HG02798 (cell line): ENCODE measurements around the gene DBX1.
"Not testable (repeated sequence)": the region's sequence is repeated elsewhere in the genome, so short reads cannot be mapped to it uniquely, and the experiment has no call there.

Source experiments
- ATAC-seq: cut with Tn5 transposase; IDR thresholded peaks from one replicate; pipeline ENCODE4 v1.9.1; 2021; ENCODE audit warnings: mild to moderate bottlenecking; ENCODE audit not compliant: unreplicated experiment, poor library complexity

The DBX1 gene, protein sequence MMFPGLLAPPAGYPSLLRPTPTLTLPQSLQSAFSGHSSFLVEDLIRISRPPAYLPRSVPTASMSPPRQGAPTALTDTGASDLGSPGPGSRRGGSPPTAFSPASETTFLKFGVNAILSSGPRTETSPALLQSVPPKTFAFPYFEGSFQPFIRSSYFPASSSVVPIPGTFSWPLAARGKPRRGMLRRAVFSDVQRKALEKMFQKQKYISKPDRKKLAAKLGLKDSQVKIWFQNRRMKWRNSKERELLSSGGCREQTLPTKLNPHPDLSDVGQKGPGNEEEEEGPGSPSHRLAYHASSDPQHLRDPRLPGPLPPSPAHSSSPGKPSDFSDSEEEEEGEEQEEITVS

DNA sequence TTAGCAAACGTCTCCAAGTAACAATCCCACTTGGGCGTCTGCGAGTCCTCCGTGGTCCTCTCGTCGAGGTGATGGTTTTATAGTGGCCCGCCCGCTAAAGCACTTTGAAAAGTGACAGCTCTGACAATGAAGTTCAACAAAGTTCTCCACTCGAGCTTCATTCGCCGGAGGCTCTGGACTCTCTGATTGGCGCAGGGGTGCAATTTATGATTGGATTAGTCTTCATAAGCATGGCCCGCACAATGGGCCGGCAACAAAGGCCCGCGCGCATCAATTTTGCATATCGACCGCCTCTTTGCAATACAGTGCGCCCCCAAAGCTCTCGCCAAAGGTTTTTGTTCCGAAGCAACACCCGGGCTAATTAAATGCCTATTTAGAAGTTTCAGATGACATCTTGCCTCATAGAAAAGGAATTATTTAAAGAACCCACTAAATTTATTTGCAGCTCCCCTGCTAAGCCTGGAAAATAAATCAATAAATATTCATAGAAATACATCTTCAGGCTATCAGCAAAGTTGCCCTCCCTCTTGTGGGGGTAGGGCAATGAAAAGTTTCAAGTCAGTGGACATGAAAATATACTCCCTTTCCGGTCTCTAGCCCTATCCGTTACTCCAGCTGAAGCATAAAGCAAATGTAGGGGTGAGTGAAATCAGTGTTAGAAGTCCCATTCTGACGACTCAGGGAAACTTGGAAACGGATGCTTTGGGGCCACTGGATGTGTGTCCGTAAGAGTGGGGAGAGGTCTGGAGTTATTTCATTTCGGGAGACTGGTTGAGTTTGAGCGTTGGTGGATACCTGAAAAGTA is at the start of gene DBX1:
Gene DBX1 (minus strand): TSS at position 51 of the 805 bp plus-strand sequence. CDS start 151 bp downstream, outside the sequence.
- ATAC-seq: no peak

DNA sequence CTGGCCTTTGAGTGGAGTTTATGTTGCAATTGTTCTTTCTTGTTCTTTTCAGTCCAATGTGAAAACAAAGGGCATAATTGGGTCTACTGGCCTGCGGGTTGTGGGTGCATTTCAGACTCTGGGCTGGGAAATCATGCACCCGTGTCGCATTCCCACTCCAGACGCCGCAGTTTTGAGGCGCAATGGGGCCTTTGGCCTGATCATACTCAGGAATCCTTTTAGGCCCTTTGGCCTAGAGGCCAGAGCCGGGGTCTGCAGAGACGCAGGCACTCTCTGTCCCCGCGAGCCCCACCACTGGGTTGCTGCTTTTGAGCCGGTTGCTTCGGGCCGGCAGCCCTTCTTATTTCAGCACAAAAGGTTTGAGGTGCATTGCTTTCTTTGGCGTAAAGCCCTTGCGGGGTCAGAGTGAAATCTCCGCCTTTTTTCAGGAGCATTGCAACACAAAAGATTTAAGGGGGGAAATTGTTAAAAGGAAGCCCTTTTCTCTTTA is 48.4 kb upstream of the DBX1 start:
- no peak for ATAC-seq

DNA sequence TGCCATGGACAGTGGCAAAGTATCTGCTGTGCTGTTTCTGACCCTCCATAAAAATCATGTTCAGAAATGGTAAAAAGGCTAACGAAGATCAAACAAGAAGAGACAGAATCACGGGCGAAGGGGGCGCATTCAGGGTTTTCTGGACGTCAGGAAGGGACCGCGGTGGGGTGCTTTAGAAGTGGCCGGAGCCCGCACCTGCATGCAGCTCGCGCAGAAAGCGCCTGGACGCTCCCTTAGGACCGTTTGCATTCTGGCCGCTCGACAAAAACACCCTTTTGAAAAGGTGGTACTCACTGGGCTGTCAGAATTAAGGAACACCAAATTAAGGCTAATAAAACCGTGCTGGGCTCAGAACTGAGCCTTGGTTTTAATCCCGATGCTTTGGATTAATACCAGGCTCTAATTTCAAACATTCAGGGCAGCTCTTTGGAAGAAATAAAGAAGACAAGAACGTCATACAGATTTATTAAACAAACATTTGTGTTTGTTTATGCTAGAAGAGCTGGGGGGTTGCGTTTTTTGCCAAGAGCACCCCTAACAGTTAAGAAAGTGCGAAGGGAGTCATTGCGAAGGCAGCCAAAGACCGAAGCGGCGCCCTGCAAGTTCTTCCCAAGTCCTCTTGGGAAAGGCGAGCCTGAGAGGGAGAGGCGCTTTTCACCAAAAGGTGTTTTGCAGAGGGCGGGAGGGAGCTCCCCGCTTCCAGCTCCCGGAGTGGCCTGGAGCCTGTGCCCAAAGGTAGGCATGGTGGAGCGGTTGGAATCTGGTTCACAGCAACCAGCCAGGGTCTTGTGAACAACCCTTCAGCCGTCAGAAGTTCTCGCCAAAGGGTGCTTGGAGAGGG is 47.7 kb upstream of the DBX1 start:
- no peak for ATAC-seq

DNA sequence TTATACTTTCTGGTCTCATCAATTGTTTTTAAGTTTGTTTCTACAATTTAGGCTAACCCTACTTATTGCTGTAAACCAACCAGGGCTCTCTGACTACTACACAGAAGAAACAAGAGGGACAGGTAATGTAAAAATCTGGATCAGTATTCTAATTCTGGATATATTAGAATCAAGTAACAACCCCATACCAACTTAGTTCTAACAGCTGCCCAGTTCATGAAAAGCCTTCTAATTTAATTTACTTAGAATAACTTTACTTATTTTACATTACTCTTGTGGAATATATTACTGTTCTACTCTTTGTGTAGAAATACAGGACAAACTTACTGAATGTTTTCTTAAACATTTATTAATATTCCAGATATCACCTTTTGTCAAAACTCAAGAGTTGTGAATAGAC is 45.5 kb upstream of the DBX1 start:
- ATAC-seq: no peak

DNA sequence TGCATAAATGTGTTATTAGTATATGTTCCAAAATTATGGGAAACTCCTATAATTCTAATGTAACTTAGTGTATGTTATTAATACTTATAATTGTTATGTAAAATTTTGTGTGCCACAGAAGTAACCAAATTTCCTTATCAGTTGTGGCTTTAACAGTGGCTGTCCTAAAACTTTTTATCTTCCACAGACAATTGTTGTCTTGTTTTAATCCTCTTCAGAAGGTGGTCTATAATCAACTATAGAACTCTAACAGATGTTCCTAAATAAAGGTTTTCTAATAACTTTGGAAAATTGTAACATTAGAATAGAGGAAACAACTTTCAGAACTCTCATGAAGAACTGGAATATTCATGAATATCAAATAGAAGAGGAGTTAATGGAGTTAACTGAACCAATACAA is 44.4 kb upstream of the DBX1 start:
- ATAC-seq: no peak

DNA sequence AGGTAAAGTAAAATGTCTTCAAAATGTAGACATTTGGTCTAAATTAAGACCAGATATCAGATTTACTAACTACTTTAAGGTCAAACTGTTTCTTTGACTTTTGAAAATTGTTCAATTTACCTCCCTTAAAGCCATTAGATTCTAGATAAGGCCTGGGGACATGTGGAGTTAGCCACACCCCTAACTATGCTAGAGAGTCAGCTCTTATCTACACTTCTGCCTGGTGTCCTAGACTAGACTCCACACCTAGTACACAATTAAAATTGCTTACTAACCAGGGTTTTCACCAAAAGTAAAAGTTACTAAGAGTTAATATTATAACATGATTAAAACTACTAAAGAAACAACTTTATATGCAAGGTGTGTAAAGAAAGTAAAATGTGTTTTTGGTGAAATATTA is 43.6 kb upstream of the DBX1 start:
- ATAC-seq: no peak

DNA sequence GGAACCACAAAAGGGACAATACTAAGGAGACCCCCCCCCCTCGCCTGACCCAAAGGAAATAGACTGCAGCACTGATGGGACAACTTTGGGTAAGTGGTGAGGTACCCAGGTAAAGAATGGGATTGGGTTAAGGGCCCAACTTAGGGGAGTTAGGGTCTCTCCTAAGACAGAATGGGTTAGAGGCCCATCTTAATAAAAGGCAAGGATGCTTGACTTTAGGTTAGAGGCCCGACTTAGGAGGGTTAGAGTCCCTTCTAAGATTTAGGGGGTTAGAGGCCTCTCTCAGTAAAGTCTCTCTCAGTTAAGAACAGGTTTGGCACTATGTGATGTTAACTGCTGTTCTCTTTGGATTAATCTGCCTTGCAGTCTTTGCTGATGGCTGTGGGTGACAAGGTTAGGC is 41.0 kb upstream of the DBX1 start:
- ATAC-seq: no peak

DNA sequence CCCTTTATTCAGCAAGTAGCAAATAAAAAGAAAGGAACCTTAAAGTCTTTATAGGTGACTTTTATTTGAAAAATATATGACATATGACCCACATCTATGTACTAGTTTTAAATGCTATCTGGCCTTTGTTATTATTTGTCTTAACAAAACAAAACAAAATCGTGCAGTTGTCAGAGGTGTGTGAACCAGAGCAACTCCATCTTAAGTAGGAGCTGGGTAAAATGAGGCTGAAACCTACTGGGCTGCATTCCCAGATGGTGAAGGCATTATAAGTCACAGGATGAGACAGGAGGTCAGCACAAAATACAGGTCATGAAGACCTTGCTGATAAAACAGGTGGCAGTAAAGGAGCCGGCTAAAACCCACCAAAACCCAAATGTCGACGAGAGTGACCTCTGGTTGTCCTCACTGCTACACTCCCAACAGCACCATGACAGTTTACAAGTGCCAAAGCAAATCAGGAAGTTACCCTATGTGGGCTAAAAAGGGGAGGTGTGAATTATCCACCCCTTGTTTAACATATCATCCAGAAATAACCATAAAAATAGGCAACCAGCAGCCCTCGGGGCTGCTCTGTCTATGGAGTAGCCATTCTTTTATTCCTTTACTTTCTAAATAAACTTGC is 40.2 kb upstream of the DBX1 start:
- not testable (repeated sequence) for ATAC-seq

DNA sequence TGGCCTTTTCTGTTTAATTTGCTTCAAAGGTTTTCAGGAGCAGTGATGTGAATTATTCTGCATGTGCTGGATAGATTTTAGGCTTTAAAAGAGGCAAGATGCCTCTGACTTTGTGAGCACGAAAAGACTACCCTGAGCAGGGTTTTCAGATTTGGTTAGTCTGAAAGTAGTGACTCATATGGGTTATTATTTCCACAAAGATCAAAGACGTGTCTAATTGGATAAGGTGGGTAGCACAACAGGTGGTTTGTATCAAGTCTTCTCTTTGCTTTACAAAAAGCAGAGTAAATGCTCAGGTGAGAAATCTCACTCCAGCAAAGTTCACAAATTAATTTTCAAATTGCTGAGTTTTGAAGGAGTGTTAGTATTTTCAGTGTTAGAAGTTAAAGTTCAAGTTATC is 37.6 kb upstream of the DBX1 start:
- ATAC-seq: no peak

DNA sequence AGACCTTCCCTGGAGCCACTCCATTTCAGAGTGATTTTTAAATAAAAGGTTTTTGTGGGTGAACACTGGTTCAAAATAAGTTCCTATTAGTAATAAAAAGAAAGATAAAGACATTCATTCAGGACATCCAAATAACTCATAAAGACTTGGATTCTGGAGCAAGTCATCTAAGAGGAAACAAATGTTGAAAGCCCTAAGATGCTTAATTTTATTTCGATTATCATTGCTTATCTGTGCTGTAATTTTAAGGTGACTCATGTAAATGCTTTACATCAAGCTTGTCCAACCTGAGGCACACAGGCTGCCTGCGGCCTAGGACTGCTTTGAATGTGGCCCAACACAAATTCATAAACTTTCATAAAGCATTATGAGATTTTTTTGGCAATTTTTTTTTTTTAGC is 34.2 kb upstream of the DBX1 start:
- no peak for ATAC-seq

DNA sequence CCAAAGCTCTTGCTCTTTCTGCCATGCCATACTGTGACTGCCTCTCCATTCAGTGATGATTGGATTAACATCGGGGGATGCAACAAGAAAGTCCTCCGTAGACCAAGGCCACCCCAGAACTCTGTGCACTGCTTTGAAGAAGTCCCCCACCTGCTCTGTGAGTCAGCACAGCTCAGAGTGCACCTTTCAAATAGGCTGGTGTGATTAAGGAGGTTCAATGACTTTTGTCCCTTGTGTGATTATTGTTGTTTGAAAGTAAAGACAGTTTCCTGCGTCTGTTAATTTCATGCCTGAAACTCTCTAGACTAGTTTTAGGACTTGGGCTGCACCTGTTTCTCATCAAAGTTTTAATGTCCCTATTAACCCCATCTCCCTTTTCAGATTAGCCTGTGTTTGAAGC is 33.0 kb upstream of the DBX1 start:
- ATAC-seq: no peak

DNA sequence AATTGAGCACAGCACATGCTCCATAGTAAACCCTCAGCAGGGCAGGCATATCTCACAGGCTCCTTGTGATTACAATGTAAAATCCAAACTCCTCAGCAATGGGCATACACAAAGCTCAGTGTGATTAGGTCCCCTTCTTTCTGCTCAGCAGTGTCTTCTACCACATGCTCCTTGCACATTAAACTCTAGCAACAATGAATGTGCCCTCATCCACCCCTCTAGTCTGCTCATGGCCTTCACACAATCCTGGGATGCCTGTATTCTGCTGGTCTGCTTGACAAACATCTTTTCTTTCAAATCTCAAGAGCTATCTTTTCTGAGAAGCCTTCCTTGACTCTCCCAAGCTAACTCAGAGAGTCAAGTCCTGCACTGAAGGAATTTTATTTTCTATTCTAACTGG is 32.4 kb upstream of the DBX1 start:
- ATAC-seq: no peak

DNA sequence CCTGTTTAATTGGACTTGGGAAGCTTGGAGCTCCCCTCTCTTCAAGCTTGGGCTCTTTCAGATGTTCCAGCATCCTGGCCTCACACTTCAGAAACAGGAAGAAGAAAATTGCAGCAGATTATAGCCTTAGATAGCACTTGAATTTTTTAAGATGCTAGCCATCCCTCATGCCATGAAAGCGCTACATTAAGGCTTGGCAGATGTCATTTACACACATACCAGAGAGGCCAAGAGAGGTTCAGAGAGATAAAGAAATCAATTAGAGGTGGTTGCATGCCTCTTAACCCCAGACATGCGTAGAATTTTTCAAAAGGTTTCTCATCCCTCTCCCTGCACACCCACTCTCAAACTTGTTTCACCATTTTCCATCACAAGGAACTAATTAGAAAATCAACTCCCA is 31.9 kb upstream of the DBX1 start:
- ATAC-seq: no peak

DNA sequence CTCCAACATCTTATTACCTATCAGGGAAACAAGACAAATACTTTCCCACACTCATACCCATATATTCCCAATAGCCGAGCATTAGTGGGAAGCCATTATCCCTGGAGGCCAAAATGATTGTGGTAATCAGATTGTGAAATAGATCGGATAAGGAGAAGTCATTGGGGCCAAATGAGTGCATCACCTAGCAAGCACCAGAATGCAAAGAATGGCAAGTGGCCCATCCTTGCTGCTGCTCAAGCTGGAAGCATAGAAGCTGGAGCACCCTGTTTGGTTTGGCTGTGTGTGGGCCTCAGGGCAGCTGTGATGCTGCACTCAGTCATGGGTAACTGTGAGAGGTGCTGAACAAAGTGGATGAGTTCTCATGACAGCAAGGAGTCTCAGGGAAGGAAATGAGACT is 18.7 kb upstream of the DBX1 start:
- no peak for ATAC-seq

DNA sequence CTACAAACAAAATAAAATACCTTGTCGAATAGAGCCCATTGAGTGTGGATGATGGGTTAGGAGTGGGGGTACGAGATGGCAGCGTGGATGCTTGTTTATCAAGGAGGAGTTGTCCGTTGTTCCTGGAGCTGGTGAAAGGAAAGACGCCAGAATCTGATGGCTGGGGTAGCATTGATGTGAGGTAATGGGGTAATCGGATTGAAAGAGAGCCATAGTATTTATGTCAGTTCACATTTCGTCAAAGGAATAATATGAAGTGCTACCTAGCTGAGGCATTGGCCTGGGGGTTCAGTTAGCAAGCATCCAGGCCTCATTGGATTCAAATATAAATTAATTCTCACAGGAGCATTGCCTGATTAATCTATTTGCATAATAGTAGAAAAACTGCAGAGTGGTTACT is 16.9 kb upstream of the DBX1 start:
- no peak for ATAC-seq

DNA sequence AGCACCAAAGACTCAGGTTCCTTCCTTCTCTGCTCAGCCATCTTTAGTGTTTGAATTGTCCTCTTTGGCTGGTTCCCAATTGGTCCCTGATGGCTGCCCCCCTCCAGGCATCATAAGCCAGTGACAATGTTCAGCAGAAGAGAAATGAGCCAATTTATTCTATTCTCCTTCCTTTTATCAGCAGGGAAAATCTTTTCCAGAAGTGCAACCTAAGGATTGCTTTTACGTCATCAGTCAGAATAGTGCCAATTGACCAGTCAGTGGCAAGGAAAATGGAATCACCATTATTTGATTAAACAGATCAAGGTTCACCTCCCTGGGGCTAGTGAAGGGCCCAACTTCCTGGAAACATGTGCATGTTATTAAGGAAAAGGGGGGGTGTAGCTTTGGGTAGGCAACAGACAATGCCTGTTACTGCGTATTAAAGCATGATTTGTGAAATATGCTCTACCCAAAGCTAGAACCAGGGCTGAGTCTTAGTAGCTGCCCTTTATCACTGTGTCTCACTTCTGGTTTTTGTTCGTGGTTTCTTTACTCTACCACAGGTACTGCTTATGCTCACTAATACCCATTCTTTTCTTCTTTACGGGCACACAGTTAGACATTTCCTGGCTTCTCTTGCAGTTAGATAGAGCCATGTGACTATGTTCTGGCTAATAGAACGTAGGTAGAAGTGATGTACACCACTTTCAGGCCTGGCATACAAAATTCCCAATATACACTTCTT is 12.6 kb upstream of the DBX1 start:
- ATAC-seq: no peak

DNA sequence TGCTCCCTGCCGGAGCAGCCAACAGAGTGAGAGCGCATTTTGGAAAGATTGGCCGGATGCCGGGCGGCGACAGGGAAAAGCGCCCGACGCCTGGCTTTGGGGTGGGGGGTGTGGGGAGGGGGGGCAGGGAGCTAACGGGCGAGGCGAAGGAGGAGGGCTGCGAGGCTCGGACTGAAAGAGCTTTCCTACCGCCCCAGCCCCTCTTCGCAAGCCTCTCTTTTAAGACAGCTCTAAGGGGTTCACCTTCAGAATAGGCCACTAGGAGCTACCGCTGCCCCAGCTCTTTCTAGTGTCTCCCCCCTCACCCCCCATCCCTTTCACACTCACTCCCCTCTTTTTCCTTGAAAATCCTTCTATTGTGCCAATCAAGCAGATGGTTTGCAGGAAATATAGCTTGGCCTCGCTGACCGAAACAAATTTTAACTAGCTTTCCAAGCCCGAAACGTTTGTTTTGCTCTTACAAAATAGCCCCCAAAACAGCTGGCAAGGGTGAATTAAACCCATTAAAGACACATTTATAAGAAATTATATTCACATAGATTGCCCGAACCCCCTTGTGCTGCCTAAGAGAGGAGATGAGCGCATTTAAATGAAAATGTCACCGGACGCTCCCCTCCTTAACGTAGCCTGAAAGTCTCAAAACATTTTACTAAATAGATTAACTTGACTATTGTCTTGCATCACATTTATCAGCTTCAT is 3.7 kb upstream of the DBX1 start:
- no peak for ATAC-seq

DNA sequence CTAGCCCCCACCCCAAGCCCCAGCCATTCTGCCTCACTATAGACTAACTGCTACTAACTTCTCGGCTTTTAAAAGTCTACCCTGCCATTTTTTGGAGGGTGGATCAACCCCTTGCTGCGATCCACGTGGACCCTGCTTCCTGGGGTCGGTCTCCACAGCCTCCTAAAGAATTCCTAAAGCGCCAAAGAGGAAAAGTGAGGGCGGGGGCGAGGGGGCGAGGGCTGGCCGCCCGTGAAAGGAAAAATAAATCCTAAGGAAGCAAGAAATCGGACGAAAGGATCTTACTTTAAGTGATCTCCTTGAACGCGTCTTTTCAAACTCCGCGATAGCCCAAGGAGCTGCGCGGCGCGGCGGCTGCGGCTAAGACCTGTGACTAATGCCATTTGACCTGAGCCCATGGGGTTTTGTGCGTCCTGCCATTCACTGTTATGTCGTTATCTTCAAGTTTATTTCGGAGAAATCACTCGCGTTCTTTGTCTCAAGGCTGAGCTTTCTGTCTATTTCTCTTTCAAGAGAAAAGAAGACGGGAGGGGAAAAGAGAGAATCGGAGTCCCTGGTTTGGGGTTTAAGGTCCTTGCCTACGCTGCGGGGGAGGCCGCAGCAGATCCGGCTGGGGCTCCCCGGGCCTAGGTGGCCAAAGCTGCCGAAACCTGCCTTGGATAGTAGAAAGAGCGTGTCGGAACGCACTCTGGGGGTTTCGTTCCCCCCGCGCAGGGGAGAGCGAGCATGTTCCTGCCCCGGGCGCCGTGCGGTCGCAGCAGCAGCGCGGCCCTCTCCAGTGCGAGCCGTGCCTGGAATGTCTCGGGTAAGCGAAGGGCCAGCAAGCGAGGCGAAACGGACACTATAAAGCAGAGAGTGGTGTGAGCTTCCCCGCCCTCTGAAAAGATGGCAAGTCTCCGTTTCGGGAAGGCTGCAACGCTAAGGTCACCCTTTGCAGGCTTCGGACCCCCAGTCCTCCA is 2.8 kb upstream of the DBX1 start:
- ATAC-seq: no peak
